ENCODE data around the gene KIF14. TPM values are rescaled to one million over a fixed set of nuclear protein-coding genes. Genes with fewer than 3 reads are reported as not detected.

KIF14 gene
- total RNA-seq, 4 donors from 2014 or later = 0.16 to 1.1 (median 0.23) TPM

DNA sequence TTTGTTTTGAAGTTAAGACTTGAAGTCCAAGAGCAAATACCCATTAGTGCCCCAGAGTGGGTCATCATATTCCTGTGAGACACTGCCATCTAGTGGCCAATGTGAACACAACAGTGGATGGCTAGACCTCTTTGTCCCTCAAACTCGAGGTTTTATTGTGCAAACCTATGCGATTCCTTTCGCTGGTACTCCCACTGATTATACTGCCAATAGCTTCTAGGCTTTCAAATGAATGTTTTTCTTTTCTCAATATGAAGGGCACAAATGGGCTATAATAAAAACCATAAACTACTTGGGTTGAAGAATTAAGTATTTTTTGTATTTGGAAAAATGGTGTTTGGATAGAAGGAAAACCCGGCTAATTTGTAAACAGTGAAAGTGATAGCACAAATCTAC, 110.3 kb downstream of the KIF14 start:
- peak; percentile 73 for DNase-seq (ENCODE audit: low spot score)
- peak; percentile 88 for ATAC-seq (ENCODE audit: low FRiP score)
- TF ChIP-seq, protein P1, sequence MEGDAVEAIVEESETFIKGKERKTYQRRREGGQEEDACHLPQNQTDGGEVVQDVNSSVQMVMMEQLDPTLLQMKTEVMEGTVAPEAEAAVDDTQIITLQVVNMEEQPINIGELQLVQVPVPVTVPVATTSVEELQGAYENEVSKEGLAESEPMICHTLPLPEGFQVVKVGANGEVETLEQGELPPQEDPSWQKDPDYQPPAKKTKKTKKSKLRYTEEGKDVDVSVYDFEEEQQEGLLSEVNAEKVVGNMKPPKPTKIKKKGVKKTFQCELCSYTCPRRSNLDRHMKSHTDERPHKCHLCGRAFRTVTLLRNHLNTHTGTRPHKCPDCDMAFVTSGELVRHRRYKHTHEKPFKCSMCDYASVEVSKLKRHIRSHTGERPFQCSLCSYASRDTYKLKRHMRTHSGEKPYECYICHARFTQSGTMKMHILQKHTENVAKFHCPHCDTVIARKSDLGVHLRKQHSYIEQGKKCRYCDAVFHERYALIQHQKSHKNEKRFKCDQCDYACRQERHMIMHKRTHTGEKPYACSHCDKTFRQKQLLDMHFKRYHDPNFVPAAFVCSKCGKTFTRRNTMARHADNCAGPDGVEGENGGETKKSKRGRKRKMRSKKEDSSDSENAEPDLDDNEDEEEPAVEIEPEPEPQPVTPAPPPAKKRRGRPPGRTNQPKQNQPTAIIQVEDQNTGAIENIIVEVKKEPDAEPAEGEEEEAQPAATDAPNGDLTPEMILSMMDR (IDR thresholded peaks at IDR 0.05) = peak in 1 of 3 donors; percentile 34

DNA sequence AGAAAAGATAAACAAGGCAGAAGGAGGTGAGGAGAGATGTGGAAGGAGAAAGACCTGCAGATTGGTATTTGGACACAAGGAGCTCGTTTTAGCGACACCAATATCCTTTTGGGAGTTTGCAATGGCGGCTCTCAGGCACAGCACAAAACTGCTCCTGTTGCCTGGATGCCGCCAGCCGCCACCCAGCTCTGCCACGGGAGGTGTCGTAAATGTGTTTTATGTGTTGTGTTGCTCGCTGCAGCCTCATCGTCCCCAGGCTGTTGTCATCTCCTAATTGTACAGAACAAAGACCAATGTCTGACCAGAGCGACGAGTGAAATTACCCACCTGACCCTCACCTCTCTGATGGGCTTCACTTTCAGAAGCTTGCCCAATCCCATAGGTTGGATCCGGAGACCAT, 114.1 kb downstream of the KIF14 start:
- TF ChIP-seq, protein P1 (IDR thresholded peaks at IDR 0.05) = no peak
- DNase-seq (ENCODE audit: low spot score) (no peak), ATAC-seq (ENCODE audit: low FRiP score) (no peak)

DNA sequence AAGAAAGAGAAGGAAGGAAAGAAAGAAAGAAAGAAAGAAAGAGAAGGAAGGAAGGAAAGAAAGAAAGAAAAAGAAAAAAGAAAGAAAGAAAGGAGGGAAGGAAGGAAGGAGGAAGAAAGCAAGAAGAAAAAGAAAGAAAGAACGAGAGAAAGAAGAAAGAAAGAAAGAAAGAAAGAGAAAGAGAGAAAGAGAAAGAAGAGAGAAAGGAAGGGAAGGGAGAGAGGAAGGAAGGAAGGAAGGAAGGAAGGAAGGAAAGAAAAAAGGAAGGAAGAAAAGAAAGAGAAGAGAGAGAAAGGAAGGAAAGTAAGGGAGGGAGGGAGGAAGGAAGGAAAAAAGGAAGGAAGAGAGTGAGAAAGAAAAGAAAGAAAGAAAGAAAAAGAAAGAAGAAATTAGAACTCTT, 115.3 kb downstream of the KIF14 start:
- DNase-seq (ENCODE audit: low spot score) (no peak), ATAC-seq (ENCODE audit: low FRiP score) (no peak)
- TF ChIP-seq, protein P1 (IDR thresholded peaks at IDR 0.05) = no peak

Other genes starting within 250 kb of the KIF14 start
- gene ZNF281, start 210.7 kb downstream of the KIF14 start, total RNA-seq = 10 to 100 TPM; 13.0 to 18.7 (median 15.6) TPM
- 10 to 100 TPM; 15.1 to 30.4 (median 18.5) TPM for gene DDX59, start 49.2 kb upstream of the KIF14 start, total RNA-seq
- gene CAMSAP2, start 118.1 kb upstream of the KIF14 start, total RNA-seq = 10 to 100 TPM; 37.2 to 65.2 (median 44.5) TPM